T-cell (primary cell): ENCODE results near the gene PTAR1. TPM values are rescaled to one million over a fixed set of nuclear protein-coding genes. Genes with fewer than 3 reads are reported as not detected.

ENCODE experiments used
- ATAC-seq, 4 experiments: fragments of 200-7000 bp in 3 of 4; fragments of 150-1000 bp in 1 of 4; cut with Tn5 transposase; replicated peaks in 1 of 4; 1 replicate in 3 of 4; 2 replicates in 1 of 4; pipeline ENCODE4 v1.10.0; 2021; ENCODE audit warnings: moderate library complexity in 3 of 4, mild to moderate bottlenecking in 2 of 4, moderate number of reproducible peaks in 1 of 4
- CTCF ChIA-PET, 2 donors: fragments of 300-600 bp; sonication (Branson Sonifier 250); formaldehyde crosslinking; loops; one replicate each; lab custom pipeline; 2022; ENCODE audit warnings: antibody characterized with exemption in 2 of 2; lab: Charles Lee
- POLR2A ChIA-PET, 2 donors: fragments of 300-600 bp; sonication (Branson Sonifier 250); formaldehyde crosslinking; loops; one replicate each; lab custom pipeline; 2022; ENCODE audit warnings: antibody characterized with exemption in 2 of 2; lab: Charles Lee
- DNase-seq, 35 experiments: peaks; one replicate each; pipeline versions ENCODE4 v3.0.0 to v3.0.0-alpha.2; 2013 to 2023
- H3K27ac ChIP-seq: one replicate; pipeline ENCODE4 v1.5.1; 2013; ENCODE audit warnings: low read length
- H3K27me3 ChIP-seq, 2 experiments: replicated peaks in 1 of 2; 1 replicate in 1 of 2; 2 replicates in 1 of 2; pipeline versions ENCODE4 v1.6.1 to v1.7.0; 2013; ENCODE audit warnings: low read length in 1 of 2, mixed read lengths in 1 of 2; ENCODE audit not compliant: control insufficient read depth in 2 of 2, insufficient read depth in 2 of 2; ENCODE audit errors: extremely low read depth in 1 of 2
- H3K36me3 ChIP-seq, 2 donors: 1 replicate in 1 of 2; 2 replicates in 1 of 2; pipeline versions ENCODE4 v1.6.1 to v1.7.0; 2013; ENCODE audit warnings: low read length in 1 of 2; ENCODE audit not compliant: control insufficient read depth in 2 of 2, insufficient read depth in 1 of 2; ENCODE audit errors: extremely low read depth in 1 of 2
- H3K4me1 ChIP-seq, 2 experiments: 1 replicate in 1 of 2; 2 replicates in 1 of 2; pipeline versions ENCODE4 v1.6.1 to v1.7.0; 2013; ENCODE audit warnings: low read length in 2 of 2, mixed read lengths in 1 of 2; ENCODE audit not compliant: insufficient read depth in 2 of 2, control insufficient read depth in 1 of 2; ENCODE audit errors: extremely low read depth in 1 of 2
- H3K4me3 ChIP-seq, 2 donors: 1 replicate in 1 of 2; 2 replicates in 1 of 2; pipeline versions ENCODE4 v1.5.1 to v1.7.0; 2013; ENCODE audit warnings: mild to moderate bottlenecking in 2 of 2, low read length in 1 of 2, moderate library complexity in 1 of 2; ENCODE audit not compliant: control insufficient read depth in 1 of 2; ENCODE audit errors: extremely low read depth in 1 of 2
- H3K9me3 ChIP-seq: 2 replicates; pipeline ENCODE4 v1.7.0; 2013
- H3K27ac Mint-ChIP-seq, 2 donors: one replicate each; pipeline ENCODE4 v1.8.0; 2020 to 2021; ENCODE audit warnings: mild to moderate bottlenecking in 2 of 2, mixed read lengths in 2 of 2
- H3K27me3 Mint-ChIP-seq, 2 donors: one replicate each; pipeline ENCODE4 v1.8.0; 2021 to 2022; ENCODE audit warnings: mixed read lengths in 2 of 2
- H3K36me3 Mint-ChIP-seq: one replicate; pipeline ENCODE4 v1.8.0; 2021; ENCODE audit warnings: mixed read lengths
- H3K4me1 Mint-ChIP-seq, 3 donors: one replicate each; pipeline ENCODE4 v1.8.0; 2020 to 2022; ENCODE audit warnings: mixed read lengths in 3 of 3, mild to moderate bottlenecking in 1 of 3
- H3K4me3 Mint-ChIP-seq, 3 donors: one replicate each; pipeline ENCODE4 v1.8.0; 2020 to 2022; ENCODE audit warnings: mild to moderate bottlenecking in 3 of 3, mixed read lengths in 3 of 3, moderate library complexity in 3 of 3
- H3K9me3 Mint-ChIP-seq, 3 donors: one replicate each; pipeline ENCODE4 v1.8.0; 2020 to 2022; ENCODE audit warnings: mixed read lengths in 3 of 3
- WGBS: methylation state at CpG from one replicate; pipeline ENCODE4 v1.1.5; 2013; ENCODE audit warnings: missing lambda C conversion rate; ENCODE audit not compliant: insufficient coverage; 5-methylcytosine and 5-hydroxymethylcytosine counted together
- total RNA-seq, 35 experiments: library from RNA in 6 of 35; stranded (reverse) in 6 of 35; fragments of 120-200 nt in 1 of 35; gene quantifications; one replicate each; pipeline versions ENCODE4 v1.2.1 to v1.2.4 and lab custom pipeline; 2013 to 2026

The PTAR1 gene
- total RNA-seq, 5 donors from 2014 or later (not counting 1 experiment from before 2014, with no cell fraction given) = 57.4 to 90.5 (median 67.6) TPM

DNA sequence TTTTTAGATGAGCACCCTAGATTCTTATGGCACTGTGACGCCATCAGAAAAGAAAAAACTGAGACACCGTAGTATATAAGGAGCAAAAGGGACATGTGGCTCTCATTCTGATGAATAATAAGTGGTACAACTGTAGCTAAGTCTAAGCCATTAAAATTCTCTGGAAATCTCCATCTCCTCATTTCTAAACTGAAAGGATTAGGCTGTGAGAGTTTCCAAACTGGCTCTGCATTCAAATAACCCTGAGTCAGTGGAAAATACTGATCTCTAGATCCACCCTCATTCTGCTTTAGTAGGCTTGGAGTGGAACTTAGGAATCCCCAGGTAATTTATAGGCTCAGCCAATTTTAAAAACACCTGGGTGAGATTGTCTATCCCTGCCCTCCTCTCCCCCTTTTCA is 28.5 kb downstream of the PTAR1 start:
- Mint-ChIP-seq H3K36me3 (peaks cover 50% of the 10 kb centered on the region), H3K27me3 (no peaks in the 10 kb centered on the region)
- CTCF ChIA-PET = interaction anchor here in 1 of 2 donors (0.5 kb wide), 1 partner anchor 1992 kb away, joined by 3 read pairs; no protein-coding TSS in a partner anchor

DNA sequence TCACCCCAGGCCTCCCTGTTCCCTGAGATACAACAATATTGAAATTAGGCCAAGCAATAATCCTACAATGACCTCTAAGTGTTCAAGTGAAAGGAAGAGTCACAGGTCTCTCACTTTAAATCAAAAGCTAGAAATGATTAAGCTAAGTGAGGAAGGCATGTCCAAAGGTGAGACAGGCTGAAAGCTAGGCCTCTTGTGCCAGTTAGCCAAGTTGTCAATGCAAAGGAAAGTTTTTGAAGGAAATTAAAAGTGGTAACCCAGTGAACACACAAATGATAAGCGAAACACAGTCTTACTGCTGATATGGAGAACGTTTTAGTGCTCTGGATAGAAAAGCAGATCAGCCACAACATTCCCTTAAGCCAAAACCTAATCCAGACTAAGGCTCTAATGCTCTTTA is 39.8 kb downstream of the PTAR1 start:
- WGBS = no CpG with 5 or more reads among the region's 2 CpGs
- Mint-ChIP-seq H3K4me1 (no peaks in the 10 kb centered on the region), H3K4me3 (no peak overlapping the region), H3K27ac (no peak overlapping the region), H3K27me3 (no peaks in the 10 kb centered on the region), H3K36me3 (peaks cover 79% of the 10 kb centered on the region), H3K9me3 (no peaks in the 10 kb centered on the region)
- Histone ChIP-seq H3K27ac (no peak overlapping the region), H3K36me3 (peaks cover 6 to 30% of the 10 kb centered on the region in 2 donors), H3K9me3 (no peaks in the 10 kb centered on the region), H3K27me3 (no peaks in the 10 kb centered on the region), H3K4me3 (no peak overlapping the region), H3K4me1 (no peaks in the 10 kb centered on the region)
- no peak for DNase-seq
- ChIA-PET CTCF (interaction anchor here in 1 of 2 donors (0.6 kb wide), 1 partner anchor 112 kb away, joined by 10 read pairs; no protein-coding TSS in a partner anchor), POLR2A (no interaction called here)
- no peak for ATAC-seq

More for the DNA sequence above, 28.5 kb downstream of the PTAR1 start:
- DNase-seq = no peak
- Histone ChIP-seq H3K4me1 (no peaks in the 10 kb centered on the region), H3K27ac (no peak overlapping the region), H3K4me3 (no peak overlapping the region), H3K36me3 (peaks cover 3 to 62% of the 10 kb centered on the region in 2 donors), H3K27me3 (no peaks in the 10 kb centered on the region), H3K9me3 (no peaks in the 10 kb centered on the region)
- no CpG with 5 or more reads among the region's 2 CpGs for WGBS
- ATAC-seq = no peak
- H3K4me3 Mint-ChIP-seq = no peak overlapping the region
- POLR2A ChIA-PET = interaction anchor here in 1 of 2 donors (0.6 kb wide), 1 partner anchor 27 kb away, joined by 3 read pairs; no protein-coding TSS in a partner anchor
- H3K4me1 Mint-ChIP-seq = peaks cover 0 to 7% (median 1%) of the 10 kb centered on the region in 3 donors
- no peak overlapping the region for H3K27ac Mint-ChIP-seq
- no peaks in the 10 kb centered on the region for H3K9me3 Mint-ChIP-seq

DNA sequence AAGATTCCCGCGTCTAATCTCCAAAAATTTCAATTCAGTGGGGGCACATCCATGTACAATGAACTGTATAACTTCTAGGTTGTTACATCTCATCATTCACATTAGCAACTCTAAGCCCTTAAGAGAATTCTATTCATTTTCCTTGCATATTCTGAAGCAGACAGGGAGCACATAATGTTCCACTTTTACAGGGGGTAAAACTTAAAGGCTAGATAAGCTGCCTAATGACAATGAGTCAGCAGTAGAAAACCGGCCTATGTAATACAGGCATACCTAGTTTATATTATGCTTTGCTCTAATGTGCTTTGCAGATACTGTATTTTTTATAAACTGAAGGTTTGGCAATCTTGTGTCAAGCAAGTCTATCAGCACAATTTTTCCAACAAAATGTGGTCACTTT is 40.4 kb downstream of the PTAR1 start:
- H3K4me3 Mint-ChIP-seq = no peak overlapping the region
- no CpG with 5 or more reads among the region's 3 CpGs for WGBS
- H3K27me3 Mint-ChIP-seq = no peaks in the 10 kb centered on the region
- H3K27ac ChIP-seq = no peak overlapping the region
- H3K36me3 Mint-ChIP-seq = peaks cover 80% of the 10 kb centered on the region
- H3K4me3 ChIP-seq = no peak overlapping the region
- no peaks in the 10 kb centered on the region for H3K9me3 Mint-ChIP-seq
- H3K36me3 ChIP-seq = peaks cover 6 to 25% of the 10 kb centered on the region in 2 donors
- ATAC-seq = no peak
- H3K27me3 ChIP-seq = no peaks in the 10 kb centered on the region
- ChIA-PET POLR2A (no interaction called here), CTCF (interaction anchor here in 1 of 2 donors (0.6 kb wide), 1 partner anchor 113 kb away, joined by 10 read pairs; no protein-coding TSS in a partner anchor)
- no peak for DNase-seq
- H3K4me1 ChIP-seq = no peaks in the 10 kb centered on the region
- H3K27ac Mint-ChIP-seq = no peak overlapping the region
- no peaks in the 10 kb centered on the region for H3K9me3 ChIP-seq
- H3K4me1 Mint-ChIP-seq = no peaks in the 10 kb centered on the region

DNA sequence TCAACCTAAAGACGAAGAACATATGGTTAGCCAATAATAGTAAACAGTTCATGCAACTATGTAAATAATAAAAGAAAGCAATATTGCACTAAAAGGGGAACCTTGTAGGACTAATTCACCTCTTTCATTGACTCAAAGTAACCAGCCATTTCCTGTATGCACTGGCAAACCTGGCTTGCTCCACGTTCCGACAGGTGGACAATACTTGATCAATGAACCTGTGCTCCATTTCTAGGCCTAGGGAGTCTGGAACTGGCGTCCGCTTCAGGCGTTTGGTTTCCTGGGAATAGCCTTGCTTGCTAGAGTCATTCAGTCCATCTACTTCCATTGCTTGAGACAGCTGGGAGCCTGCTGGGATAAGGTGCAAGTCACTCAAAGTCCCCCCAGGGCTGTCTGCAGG is 41.6 kb downstream of the PTAR1 start:
- no peak overlapping the region for H3K4me3 ChIP-seq
- no peak overlapping the region for H3K27ac Mint-ChIP-seq
- CTCF ChIA-PET = no interaction called here
- no peaks in the 10 kb centered on the region for H3K27me3 ChIP-seq
- no peaks in the 10 kb centered on the region for H3K27me3 Mint-ChIP-seq
- H3K4me1 ChIP-seq = no peaks in the 10 kb centered on the region
- 93% methylated on average over 5 of the region's 6 CpGs for WGBS
- no peaks in the 10 kb centered on the region for H3K4me1 Mint-ChIP-seq
- H3K36me3 Mint-ChIP-seq = peaks cover 80% of the 10 kb centered on the region
- no peaks in the 10 kb centered on the region for H3K9me3 ChIP-seq
- peaks cover 6 to 20% of the 10 kb centered on the region in 2 donors for H3K36me3 ChIP-seq
- ATAC-seq (no peak), DNase-seq (no peak)
- no peak overlapping the region for H3K27ac ChIP-seq
- no peak overlapping the region for H3K4me3 Mint-ChIP-seq
- H3K9me3 Mint-ChIP-seq = no peaks in the 10 kb centered on the region
- POLR2A ChIA-PET = no interaction called here

DNA sequence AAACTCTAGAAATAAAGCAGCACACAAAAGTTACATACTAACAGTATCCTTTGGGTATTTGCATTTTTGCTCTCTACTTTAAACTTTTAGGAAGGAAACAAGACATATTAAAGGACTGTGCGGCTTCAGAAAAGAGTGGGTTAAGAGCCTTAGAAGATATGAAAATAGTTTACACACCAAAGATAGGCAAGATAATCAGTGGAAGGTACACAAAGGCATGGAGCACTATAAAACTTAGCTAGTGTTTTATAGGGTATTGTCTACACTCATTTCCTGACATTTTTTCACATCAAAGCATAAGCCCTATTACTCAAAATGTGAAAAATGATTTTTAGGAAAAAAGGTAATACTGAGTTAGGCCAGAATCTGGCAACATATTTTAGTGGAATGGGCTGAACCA is 44.0 kb downstream of the PTAR1 start:
- POLR2A ChIA-PET = no interaction called here
- H3K4me3 ChIP-seq = no peak overlapping the region
- CTCF ChIA-PET = no interaction called here
- no peaks in the 10 kb centered on the region for H3K4me1 ChIP-seq
- Mint-ChIP-seq H3K36me3 (peaks cover 76% of the 10 kb centered on the region), H3K27ac (no peak overlapping the region), H3K4me3 (no peak overlapping the region), H3K9me3 (no peaks in the 10 kb centered on the region), H3K27me3 (no peaks in the 10 kb centered on the region), H3K4me1 (no peaks in the 10 kb centered on the region)
- no peaks in the 10 kb centered on the region for H3K9me3 ChIP-seq
- ATAC-seq = no peak
- no peaks in the 10 kb centered on the region for H3K27me3 ChIP-seq
- peaks cover 6 to 20% of the 10 kb centered on the region in 2 donors for H3K36me3 ChIP-seq
- H3K27ac ChIP-seq = no peak overlapping the region
- no peak for DNase-seq
- no CpG with 5 or more reads among the region's 1 CpG for WGBS

DNA sequence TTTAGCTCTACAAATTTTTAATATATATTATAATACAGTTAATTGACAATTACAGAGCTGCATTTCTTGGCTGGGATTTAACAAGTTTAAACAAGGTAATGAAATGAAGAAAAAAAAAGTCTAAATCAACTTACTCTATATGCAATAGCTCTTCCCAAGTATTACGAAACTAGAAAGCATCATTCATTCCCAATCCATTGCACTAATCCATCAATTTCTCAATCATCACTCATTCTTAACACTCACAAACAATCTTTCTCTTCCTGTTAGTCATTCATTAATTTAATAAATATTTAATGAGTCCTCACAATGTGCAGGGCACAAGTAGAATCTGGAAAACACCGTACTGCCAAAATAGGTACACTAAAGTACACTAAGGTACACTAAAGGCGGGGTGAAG is 44.7 kb downstream of the PTAR1 start:
- H3K27me3 ChIP-seq = no peaks in the 10 kb centered on the region
- H3K27ac Mint-ChIP-seq = no peak overlapping the region
- H3K4me1 ChIP-seq = no peaks in the 10 kb centered on the region
- DNase-seq (no peak), ATAC-seq (no peak)
- H3K27me3 Mint-ChIP-seq = no peaks in the 10 kb centered on the region
- H3K27ac ChIP-seq = no peak overlapping the region
- no peaks in the 10 kb centered on the region for H3K9me3 ChIP-seq
- no peak overlapping the region for H3K4me3 Mint-ChIP-seq
- peaks cover 6 to 20% of the 10 kb centered on the region in 2 donors for H3K36me3 ChIP-seq
- ChIA-PET POLR2A (interaction anchor here in 1 of 2 donors (0.5 kb wide), 1 partner anchor 936 kb away, joined by 3 read pairs; no protein-coding TSS in a partner anchor), CTCF (interaction anchor here in 1 of 2 donors (0.6 kb wide), 1 partner anchor 95 kb away, joined by 4 read pairs; no protein-coding TSS in a partner anchor)
- no CpG with 5 or more reads among the region's 3 CpGs for WGBS
- H3K9me3 Mint-ChIP-seq = no peaks in the 10 kb centered on the region
- H3K36me3 Mint-ChIP-seq = peaks cover 74% of the 10 kb centered on the region
- no peak overlapping the region for H3K4me3 ChIP-seq
- no peaks in the 10 kb centered on the region for H3K4me1 Mint-ChIP-seq
